ENCODE data around the gene EMC1. TPM values are rescaled to one million over a fixed set of nuclear protein-coding genes. Genes with fewer than 3 reads are reported as not detected.
A peak's percentile ranks its signal among the peaks of the same experiment; 100 is the strongest.
"Not testable (repeated sequence)": the region's sequence is repeated elsewhere in the genome, so short reads cannot be mapped to it uniquely, and the experiment has no call there.

EMC1 gene
- total RNA-seq, 1 experiment from 2014 or later = 70.4 TPM

DNA sequence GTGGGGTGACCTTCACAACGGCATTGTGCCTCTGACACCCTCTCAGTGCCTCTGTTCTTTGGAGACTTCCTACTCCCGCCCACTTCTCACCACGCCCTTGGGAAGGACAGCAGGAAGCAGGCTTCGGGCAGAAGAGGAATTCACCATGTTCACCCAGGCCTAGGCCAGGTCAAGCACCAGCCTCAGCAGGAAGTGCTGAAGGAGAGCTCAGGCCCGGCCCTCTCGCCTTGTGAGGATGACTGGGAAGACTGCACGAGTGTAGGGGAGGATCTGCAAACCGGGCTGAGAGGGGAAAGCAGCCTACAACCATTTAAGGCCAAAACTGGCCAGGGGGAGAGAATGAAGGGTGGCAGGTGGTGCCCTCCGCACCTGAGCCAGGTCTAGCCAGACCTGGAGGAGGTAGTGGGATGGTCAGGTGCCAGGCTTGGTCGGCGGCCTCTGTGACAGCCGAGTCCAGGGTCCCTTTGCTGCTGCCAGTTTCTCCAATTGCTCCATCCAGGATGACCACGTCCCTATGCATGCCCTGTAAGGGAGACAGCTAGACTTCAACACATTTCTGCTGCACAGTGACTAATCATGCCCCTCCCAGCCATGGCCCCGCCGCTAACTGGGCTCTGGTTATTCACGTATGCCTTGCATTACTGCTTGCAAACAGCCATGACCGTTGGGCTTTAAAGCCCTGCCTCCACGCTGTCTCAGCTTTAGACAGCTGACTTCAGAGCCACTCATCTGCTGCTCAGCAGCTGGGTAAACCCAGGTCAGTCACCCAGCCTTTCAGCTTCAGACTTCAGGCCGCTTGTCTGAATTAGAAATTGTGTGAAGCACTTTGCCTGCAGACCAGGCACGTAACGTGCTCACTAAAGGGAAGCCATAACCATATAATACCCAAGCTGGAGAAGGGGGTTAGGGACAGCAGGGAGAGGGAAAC is 9.2 kb upstream of the EMC1 start:
- no peak for DNase-seq (ENCODE audit: low spot score)

DNA sequence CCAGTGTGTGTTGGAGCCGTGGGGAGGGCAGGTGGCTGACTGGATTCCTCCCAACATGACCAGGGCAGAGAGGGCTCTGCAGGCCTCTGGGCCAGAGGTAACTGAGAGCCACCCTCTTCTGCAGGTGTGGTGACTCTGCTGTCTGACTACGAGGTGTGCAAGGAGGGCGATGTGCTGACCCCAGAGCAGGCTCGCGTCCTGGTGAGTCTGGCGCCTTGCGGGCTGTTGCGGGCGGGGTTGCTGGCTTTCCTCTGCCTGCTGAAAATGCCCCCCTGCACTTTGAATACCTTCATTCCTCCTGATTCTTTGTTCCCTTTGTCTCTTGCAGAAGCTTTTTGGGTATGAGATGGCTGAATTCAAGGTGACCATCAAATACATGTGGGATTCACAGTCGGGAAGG is 7.0 kb upstream of the EMC1 start:
- DNase-seq (ENCODE audit: low spot score) = no peak

DNA sequence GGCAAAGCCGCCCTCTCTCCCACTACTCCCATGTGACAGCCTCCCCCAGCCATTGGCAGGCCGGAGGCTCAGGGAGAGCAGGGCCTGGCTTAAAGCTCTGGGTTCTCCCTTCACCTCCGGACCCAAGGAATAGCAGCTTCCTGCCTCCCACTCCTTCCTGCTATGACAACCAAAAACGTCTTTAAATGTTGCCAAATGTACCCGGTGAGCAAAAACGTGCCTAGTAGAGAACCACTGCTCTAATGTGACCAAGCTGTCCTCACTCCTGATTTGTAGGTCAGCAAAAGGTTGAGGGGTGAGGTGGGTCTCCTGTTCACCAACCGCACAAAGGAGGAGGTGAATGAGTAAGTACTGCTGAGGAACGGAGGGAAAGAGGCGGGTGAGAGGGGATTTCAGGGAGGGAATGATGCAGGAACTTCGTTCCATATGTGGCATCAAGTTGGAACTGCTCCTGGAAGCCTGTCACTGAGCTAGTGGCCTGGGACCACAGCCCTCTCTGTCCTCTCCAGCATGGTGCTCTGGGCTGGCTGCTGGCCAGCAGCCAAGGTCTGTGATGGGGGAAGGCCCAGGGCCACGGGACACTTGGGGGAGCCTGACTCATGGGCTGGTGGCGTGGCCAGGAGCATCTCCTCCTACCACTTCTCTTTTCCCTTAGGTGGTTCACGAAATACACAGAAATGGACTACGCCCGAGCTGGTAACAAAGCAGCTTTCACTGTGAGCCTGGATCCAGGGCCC is 6.0 kb upstream of the EMC1 start:
- no peak for DNase-seq (ENCODE audit: low spot score)

- not testable (repeated sequence) for DNase-seq (ENCODE audit: low spot score)
Observed at GRCh38 chr1:19256301-19256700, 5.0 kb upstream of the EMC1 start.

DNA sequence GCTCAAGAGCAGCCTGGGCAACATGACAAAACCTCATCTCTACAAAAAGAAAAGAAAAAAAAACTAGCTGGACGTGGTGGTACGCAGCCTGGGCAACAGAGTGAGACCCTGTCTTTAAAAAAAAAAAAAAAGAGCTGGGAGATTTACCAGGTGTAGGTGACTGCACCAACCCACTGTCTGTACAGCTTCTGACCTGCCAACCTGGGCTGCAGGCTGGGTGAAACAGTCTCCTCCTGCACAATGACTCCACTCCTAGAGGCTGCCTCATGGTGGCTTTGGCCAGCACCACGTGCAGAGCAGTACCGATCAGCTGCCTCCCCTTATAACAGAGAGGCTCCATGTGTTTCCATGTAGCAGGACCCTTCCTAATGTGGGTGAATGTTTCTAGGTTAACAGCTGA is 4.0 kb upstream of the EMC1 start:
- no peak for DNase-seq (ENCODE audit: low spot score)

GRCh38 chr1:19254416-19254815 is 3.1 kb upstream of the EMC1 start:
- DNase-seq (ENCODE audit: low spot score) = no peak

DNA sequence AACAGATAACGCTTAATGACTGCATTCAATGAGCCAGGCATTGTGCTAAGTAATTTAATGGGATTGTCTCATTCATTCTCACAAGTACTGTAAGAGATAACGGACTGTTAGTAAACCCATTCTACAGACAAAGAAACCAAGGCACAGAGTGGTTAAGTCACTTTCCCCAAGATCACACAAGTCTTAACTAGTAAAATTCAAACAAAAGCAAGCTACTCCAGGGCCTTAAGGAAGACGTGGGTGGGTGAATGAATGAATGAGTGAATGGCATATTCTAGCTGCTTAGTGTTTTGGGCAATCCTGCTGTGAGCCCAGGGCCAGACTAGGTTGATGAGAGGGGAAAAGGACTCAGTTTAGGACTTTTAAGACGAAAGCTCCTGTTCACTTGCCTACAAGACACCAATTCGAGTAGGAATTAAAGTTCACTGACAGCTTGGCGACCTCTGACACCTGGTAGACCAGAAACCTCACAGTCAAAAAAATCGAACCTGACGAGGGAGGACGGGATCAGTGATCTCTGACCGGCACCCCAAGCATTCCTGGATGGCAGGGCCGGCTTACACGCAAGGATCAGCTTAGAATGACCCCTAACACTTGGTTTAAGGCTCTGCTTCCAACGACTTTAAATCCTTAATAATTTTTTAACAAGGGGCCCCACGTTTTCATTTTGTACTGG is 557 bp downstream of the EMC1 start:
- no peak for DNase-seq (ENCODE audit: low spot score)

- peak; percentile 51 for DNase-seq (ENCODE audit: low spot score)
Observed at GRCh38 chr1:19240673-19241538, 10.4 kb downstream of the EMC1 start.

DNA sequence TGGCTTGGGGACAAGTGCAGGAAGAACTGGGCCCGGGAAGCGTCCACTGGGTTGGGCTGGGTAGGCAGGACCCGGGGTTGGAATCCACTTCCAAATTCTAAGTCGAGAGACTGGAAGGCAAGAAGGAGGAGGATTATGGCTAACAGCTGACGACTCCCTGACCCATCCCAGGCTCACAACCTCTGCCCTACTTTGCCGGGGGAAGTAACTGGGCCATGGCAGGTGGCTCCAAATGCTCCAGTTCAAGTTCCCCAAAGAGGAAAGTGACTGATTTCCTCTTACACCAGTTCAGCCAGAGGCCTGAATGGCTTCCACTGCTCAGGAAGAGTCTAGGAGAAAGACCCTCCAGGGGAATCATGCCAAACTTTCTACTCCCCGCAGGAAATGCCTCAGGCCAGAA is 11.4 kb downstream of the EMC1 start:
- no peak for DNase-seq (ENCODE audit: low spot score)

- DNase-seq (ENCODE audit: low spot score) = no peak
Observed at GRCh38 chr1:19234224-19234623, 17.1 kb downstream of the EMC1 start.

DNA sequence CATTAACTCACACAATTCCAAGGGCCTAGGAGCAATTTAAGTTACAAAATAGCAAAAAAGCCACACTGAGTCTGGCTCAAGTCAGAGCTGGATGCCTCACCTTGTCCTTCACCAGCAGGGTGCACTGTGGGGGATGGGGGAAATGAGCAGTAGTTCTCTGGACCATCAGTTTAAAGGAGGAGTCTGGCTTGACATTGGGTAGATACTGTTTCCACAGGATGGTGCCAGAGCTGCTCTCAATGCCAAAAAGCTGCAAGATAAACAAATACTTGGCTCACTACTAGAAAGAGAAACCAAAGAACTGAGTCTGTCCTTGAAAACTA is 18.8 kb downstream of the EMC1 start:
- DNase-seq (ENCODE audit: low spot score) = no peak

- DNase-seq (ENCODE audit: low spot score) = not testable (repeated sequence)
Observed at GRCh38 chr1:19231736-19232523, 19.4 kb downstream of the EMC1 start.

GRCh38 chr1:19229828-19230325 is 21.4 kb downstream of the EMC1 start:
- no peak for DNase-seq (ENCODE audit: low spot score)

- no peak for DNase-seq (ENCODE audit: low spot score)
Observed at GRCh38 chr1:19229229-19229628, 22.1 kb downstream of the EMC1 start.

- no peak for DNase-seq (ENCODE audit: low spot score)
Observed at GRCh38 chr1:19222979-19223824, 28.1 kb downstream of the EMC1 start.

DNA sequence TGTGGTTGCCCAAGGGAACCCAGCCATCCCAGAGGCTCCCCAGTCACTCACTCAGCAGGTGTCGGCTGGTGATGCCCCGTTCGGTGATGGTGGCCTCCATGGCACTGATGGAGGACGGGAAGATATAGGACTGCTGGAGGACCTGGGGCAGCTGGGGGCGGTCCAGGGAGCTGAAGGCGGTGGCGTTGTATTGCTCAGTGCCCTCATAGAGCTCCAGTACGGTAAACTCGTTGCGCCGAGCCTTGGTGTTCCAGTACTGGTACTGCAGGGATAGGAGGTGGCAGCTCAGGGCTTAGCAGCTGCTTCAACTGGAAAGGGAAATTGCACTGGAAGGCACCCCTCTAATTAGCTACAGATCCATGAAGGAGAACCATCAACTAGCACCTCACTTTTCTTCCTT is 28.8 kb downstream of the EMC1 start:
- DNase-seq (ENCODE audit: low spot score) = no peak

- DNase-seq (ENCODE audit: low spot score) = no peak
Observed at GRCh38 chr1:19220991-19221390, 30.3 kb downstream of the EMC1 start.

DNA sequence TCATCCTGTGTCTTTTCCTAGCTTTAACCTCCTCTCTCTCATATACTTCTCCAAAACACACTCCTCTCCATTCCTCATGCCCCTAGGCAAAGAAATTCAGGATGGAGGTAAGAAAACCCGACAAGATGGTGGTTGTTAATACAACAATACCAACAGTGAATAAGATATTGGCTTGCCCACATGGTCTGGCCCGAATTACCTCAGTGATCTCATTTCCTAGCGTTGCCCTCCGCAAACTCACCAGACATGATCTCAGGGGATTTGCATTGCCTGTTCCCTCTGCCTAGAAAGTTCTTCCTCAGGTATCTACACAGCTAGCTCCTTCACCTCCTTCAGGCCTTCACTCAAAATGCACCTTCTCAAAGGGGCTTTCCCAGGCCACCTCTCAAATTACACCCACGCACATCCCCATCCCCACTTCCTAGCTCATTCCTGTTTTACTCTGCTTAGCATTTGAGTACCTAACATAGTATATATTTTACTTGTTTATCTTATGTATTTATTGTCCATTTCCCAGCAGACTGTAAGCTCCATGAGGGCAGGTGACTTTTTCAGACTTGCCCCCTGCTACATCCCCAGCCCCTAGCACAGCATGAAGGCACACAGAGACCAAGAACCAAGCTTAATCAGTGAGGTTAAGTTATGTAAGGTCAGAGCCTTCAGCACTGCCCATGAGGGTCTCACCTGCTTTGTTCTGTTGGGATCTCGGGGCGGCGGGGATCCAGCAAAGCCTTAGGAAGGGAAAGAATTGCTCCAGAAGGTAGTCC is 31.1 kb downstream of the EMC1 start:
- no peak for DNase-seq (ENCODE audit: low spot score)

DNA sequence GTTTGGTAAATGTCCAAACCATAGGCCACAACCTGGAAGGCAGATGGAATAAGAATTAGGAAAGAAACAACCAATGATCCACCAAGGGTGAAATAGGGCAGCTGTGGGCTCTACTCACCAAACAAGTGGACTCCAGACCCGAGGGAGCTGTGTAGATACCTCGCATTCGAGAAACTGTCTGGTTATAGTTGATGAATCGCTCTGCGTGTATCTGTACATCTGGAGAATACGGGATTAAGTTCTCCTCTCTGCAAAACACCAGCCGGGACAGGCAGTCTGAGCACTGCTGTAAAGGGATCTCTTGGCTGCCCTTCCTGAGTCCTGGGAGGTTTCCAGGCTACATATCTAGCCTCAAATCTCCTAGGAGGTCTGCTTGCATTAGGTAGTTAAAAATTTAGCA is 31.9 kb downstream of the EMC1 start:
- no peak for DNase-seq (ENCODE audit: low spot score)
